ENCODE measurements around the gene NRROS. TPM values are rescaled to one million over a fixed set of nuclear protein-coding genes. Genes with fewer than 3 reads are reported as not detected.

Gene NRROS
- total and polyA plus RNA-seq, 10 of the 15 experiments (the other 5 are each of a cell fraction or from before 2014, with no cell fraction given): 0.35 to 42.2 (median 12.6) TPM

DNA sequence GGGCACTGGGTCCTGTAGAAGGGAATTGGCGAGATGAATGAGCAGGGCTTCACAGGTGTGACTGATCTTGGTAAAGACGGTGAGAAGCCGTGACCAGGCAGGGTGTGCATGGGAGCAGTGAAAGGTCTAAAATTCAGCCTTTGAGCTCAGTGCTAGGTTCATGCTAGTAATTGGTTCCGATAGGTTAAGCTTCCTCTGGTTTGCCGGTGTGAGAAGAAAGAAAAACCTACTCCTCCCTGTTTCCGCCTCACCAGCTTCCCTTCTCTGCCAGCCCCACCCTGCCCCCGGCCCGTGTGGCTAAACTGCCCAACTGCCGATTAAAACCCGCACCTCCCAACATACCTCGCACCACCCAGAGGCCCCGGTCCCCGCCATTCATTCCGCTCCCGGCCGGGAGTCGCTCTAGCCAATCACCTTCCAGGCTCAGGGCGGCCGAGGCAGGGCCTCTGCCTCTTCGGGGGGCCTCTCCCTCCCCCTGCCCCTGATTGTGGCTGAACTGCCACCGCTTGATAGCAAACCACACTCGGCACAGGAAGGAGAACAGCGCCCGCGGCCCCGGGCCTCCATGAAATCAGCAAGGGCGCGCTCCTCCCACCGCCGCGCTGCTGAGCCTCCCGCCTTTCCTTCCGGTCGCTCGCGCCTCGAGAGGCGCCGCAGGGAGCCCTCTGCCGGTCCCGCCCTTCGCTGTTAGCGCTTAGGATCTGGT, 7.3 kb upstream of the NRROS start (continued):
- TF ChIP-seq, protein P1, sequence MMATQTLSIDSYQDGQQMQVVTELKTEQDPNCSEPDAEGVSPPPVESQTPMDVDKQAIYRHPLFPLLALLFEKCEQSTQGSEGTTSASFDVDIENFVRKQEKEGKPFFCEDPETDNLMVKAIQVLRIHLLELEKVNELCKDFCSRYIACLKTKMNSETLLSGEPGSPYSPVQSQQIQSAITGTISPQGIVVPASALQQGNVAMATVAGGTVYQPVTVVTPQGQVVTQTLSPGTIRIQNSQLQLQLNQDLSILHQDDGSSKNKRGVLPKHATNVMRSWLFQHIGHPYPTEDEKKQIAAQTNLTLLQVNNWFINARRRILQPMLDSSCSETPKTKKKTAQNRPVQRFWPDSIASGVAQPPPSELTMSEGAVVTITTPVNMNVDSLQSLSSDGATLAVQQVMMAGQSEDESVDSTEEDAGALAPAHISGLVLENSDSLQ (IDR thresholded peaks at IDR 0.05): peak; percentile 87
- no peak for TF ChIP-seq SUZ12 (IDR thresholded peaks at IDR 0.05; ENCODE audit: unreplicated experiment)
- TF ChIP-seq EGR1 (IDR thresholded peaks at IDR 0.05; ENCODE audit: borderline replicate concordance in 1 of 2, low read depth in 2 of 2, low read length in 2 of 2): 0 out of 3 replicates have a peak, but pooled peaks of 1 of the 2 experiments have one; percentile 2
- TF ChIP-seq ZNF622 (IDR thresholded peaks at IDR 0.05): no peak
- no peak for TF ChIP-seq TCF12 (IDR thresholded peaks at IDR 0.05; ENCODE audit: low read depth, low read length)
- no peak for TF ChIP-seq NFIC (IDR thresholded peaks at IDR 0.05; ENCODE audit: low read depth, low read length)
- TF ChIP-seq ZBED1 (IDR thresholded peaks at IDR 0.05; ENCODE audit: borderline replicate concordance): peak; percentile 28; the same call in 1 of the 2 replicates
- TF ChIP-seq CBX3 (IDR thresholded peaks at IDR 0.05; ENCODE audit: borderline replicate concordance, low read depth): no peak
- no peak for TF ChIP-seq CBX5 (IDR thresholded peaks at IDR 0.05; ENCODE audit: low read depth)
- TF ChIP-seq, protein P2, sequence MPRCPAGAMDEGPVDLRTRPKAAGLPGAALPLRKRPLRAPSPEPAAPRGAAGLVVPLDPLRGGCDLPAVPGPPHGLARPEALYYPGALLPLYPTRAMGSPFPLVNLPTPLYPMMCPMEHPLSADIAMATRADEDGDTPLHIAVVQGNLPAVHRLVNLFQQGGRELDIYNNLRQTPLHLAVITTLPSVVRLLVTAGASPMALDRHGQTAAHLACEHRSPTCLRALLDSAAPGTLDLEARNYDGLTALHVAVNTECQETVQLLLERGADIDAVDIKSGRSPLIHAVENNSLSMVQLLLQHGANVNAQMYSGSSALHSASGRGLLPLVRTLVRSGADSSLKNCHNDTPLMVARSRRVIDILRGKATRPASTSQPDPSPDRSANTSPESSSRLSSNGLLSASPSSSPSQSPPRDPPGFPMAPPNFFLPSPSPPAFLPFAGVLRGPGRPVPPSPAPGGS (IDR thresholded peaks at IDR 0.05; ENCODE audit: borderline replicate concordance, insufficient read depth, low read depth, low read length, poor library complexity, severe bottlenecking): peak; percentile 32
- TF ChIP-seq, protein P3, sequence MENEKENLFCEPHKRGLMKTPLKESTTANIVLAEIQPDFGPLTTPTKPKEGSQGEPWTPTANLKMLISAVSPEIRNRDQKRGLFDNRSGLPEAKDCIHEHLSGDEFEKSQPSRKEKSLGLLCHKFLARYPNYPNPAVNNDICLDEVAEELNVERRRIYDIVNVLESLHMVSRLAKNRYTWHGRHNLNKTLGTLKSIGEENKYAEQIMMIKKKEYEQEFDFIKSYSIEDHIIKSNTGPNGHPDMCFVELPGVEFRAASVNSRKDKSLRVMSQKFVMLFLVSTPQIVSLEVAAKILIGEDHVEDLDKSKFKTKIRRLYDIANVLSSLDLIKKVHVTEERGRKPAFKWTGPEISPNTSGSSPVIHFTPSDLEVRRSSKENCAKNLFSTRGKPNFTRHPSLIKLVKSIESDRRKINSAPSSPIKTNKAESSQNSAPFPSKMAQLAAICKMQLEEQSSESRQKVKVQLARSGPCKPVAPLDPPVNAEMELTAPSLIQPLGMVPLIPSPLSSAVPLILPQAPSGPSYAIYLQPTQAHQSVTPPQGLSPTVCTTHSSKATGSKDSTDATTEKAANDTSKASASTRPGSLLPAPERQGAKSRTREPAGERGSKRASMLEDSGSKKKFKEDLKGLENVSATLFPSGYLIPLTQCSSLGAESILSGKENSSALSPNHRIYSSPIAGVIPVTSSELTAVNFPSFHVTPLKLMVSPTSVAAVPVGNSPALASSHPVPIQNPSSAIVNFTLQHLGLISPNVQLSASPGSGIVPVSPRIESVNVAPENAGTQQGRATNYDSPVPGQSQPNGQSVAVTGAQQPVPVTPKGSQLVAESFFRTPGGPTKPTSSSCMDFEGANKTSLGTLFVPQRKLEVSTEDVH (IDR thresholded peaks at IDR 0.05; ENCODE audit: low read depth, partially characterized antibody): no peak
- no peak; the same call in 1 of the 2 replicates for TF ChIP-seq CBFB (IDR thresholded peaks at IDR 0.05; ENCODE audit: low read depth)
- TF ChIP-seq, protein P4, sequence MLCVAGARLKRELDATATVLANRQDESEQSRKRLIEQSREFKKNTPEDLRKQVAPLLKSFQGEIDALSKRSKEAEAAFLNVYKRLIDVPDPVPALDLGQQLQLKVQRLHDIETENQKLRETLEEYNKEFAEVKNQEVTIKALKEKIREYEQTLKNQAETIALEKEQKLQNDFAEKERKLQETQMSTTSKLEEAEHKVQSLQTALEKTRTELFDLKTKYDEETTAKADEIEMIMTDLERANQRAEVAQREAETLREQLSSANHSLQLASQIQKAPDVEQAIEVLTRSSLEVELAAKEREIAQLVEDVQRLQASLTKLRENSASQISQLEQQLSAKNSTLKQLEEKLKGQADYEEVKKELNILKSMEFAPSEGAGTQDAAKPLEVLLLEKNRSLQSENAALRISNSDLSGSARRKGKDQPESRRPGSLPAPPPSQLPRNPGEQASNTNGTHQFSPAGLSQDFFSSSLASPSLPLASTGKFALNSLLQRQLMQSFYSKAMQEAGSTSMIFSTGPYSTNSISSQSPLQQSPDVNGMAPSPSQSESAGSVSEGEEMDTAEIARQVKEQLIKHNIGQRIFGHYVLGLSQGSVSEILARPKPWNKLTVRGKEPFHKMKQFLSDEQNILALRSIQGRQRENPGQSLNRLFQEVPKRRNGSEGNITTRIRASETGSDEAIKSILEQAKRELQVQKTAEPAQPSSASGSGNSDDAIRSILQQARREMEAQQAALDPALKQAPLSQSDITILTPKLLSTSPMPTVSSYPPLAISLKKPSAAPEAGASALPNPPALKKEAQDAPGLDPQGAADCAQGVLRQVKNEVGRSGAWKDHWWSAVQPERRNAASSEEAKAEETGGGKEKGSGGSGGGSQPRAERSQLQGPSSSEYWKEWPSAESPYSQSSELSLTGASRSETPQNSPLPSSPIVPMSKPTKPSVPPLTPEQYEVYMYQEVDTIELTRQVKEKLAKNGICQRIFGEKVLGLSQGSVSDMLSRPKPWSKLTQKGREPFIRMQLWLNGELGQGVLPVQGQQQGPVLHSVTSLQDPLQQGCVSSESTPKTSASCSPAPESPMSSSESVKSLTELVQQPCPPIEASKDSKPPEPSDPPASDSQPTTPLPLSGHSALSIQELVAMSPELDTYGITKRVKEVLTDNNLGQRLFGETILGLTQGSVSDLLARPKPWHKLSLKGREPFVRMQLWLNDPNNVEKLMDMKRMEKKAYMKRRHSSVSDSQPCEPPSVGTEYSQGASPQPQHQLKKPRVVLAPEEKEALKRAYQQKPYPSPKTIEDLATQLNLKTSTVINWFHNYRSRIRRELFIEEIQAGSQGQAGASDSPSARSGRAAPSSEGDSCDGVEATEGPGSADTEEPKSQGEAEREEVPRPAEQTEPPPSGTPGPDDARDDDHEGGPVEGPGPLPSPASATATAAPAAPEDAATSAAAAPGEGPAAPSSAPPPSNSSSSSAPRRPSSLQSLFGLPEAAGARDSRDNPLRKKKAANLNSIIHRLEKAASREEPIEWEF (IDR thresholded peaks at IDR 0.05; ENCODE audit: insufficient replicate concordance, low read depth, low read length): no peak
- TF ChIP-seq ETV6 (conservative IDR thresholded peaks at IDR 0.05 in 1 of 2, IDR thresholded peaks at IDR 0.05 in 1 of 2; ENCODE audit: borderline replicate concordance in 1 of 2, low read depth in 1 of 2): peak in 1 of 2 experiments; percentile 62; a peak in 1 of 4 replicates
- no peak for TF ChIP-seq PAX5 (IDR thresholded peaks at IDR 0.05; ENCODE audit: borderline replicate concordance, low read depth, low read length)
- TF ChIP-seq RB1 (IDR thresholded peaks at IDR 0.05; ENCODE audit: borderline replicate concordance): peak; percentile 69; the same call in 1 of the 2 replicates
- no peak for TF ChIP-seq RAD51 (IDR thresholded peaks at IDR 0.05)
- no peak for TF ChIP-seq TCF3 (IDR thresholded peaks at IDR 0.05; ENCODE audit: borderline replicate concordance, insufficient read depth, low read depth, low read length)

All from GM12878 (cell line).